Activated CD4-positive, CD25-positive, alpha-beta regulatory T cell treated with anti-CD3 and anti-CD28 coated beads, Interleukin-2, amount 50 U/mL, for 16 hours (primary cell): ENCODE results near the gene SBNO2.

ENCODE experiments used
- DNase-seq: peaks from one replicate; pipeline ENCODE4 v3.0.0-alpha.2; 2020; ENCODE audit warnings: low read depth, low spot score

The SBNO2 gene

DNA sequence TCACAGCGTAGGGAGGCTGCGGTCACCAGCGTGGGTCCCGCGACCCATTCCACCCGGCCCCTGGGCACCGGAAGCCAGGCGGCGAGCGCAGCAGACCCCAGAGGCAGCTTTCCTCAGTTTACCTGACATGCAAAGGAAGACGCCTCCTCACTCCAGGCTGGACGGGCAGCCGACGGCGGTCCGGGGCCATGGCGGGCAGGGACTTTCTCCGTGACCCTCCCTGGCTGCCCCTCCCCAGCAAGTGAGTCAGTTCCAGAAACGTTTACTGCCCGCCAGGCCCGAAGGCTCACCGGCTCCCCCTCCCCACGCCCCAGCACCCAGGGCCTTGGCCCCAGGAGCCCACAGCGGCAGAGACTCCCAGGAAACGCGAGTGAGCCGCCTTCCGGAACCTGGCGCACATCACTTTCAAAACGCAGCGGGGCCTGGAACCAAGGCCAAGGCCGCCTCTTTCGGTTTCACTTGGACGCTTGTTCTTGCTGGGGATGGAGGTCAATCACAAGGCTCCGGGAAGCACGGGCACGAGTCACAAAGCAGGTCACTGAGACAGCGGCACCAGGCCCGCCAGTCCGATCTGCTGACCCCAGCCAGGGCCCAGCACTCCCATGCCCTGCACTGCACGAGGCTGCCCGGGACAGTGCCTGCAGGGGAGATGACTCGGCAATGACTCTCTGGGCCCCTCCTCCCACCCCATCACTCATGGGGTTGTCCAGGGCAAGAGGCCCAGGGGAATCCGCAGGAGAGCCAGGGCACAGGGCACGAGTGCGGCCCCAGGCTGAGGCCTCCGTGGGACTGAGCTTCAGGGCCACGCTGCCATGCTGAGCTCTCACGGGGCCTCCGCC is 5.3 kb downstream of the SBNO2 start:
- no peak for DNase-seq

DNA sequence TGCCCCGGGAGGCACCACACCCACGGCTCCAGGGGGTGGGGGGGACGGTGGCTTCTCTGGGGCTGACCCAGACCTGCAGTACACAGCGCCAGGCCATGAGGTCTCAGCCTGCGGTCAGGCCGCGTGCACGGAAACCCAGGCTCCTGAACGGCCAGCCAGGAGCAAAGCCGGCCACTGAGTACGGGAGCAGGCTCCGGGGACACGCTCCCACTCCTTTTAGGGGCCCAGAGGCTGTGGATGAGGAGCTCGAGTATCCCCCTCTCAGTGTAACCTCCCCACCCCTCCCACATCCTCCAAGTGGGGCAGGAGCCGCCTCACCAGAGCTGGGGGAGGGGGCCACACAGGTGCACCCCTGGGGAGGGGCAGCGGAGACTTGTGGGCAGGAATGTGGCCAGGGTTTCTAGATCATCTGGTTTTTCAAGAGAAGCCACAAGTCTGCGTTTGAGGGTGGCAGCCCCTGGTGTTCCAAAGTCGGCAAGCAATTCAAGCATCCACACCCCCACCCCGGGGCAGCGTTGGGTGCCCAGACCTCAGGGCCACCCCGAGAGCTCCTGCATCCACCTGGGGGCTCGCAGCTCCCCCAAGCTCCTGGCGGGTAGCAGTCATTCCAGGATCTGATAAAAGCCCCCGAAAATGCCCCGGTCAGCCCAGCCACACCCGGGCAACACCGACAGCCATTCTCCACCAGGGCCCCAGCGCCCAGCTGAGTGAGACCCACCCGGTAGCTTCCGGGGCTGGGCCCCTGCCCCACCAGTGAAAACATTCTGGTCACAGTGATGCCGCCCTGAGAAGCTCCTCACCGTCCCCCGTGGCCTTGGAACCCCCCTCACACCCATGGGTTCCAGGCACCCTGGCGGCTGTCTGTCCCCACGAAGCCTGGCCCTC is 6.1 kb downstream of the SBNO2 start:
- DNase-seq: no peak

DNA sequence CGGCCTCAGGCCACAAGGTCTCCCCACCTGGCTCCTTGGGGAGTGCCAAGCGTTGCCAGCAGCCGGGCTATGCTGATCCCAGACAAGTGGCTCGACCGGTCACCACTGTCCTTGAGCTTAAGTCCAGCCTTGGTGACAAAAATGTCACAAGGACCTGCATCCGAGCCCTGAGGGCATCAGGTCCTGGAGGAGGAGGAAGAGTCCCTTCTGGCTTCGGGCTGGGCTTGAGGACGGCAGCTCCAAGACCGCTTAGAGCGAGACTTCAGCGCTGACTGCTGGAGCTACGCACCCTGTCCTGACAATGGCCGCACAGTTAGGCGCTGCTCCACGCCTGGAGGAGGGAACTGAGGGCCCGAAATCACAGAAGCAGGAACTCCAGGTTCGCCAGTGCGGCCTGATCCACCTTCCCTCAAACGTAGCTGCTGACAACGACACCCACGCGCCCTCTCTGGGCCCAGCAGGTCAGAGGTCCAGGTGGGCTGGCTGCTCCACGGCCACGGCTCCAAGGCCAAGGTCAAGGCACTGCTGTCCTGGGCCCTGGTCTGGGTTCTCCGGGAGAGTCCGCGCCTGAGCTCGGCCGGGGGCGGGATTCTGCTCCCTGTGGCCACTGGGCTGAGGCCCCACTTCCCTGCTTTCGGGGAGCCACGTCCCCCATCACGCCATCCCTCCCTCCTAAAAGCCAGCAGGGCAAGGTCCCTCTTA is 7.0 kb downstream of the SBNO2 start:
- DNase-seq: no peak

DNA sequence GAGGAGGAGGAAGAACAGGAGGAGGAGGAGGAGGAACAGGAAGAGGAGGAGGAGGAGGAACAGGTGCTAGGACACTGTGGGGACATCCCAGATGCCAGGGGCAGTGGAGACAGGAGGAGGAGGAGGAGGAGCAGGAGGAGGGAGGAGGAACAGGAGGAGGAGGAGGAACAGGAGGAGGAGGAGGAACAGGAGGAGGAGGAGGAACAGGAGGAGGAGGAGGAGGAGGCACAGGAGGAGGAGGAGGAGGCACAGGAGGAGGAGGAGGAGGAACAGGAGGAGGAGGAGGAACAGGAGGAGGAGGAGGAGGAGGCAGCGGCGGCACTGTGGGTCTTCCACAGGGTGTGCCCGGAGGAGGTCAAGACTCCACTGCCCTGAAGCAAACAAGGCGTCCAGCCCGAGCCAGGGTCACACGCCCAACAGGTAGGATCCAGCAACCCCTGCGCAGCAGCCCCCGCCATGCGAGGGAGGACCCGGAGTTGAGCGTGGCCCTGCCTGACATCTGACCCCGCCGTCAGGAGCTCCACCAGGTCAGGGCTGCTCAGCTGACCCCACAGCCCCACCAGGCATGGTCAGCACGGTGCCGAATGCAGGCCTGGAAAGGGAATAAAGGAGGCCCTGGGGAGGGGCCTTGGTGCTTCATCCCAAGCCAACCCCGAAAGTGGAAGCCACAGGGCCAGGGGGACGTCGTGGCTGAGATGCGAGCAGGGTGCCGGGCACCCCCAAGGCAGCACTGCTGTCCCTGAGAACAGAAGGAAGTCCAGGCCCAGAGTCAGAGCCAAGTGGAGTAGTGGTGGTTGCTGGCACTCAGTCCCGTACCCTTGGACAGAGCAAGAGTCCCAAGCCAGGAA is 9.2 kb downstream of the SBNO2 start:
- DNase-seq: no peak

DNA sequence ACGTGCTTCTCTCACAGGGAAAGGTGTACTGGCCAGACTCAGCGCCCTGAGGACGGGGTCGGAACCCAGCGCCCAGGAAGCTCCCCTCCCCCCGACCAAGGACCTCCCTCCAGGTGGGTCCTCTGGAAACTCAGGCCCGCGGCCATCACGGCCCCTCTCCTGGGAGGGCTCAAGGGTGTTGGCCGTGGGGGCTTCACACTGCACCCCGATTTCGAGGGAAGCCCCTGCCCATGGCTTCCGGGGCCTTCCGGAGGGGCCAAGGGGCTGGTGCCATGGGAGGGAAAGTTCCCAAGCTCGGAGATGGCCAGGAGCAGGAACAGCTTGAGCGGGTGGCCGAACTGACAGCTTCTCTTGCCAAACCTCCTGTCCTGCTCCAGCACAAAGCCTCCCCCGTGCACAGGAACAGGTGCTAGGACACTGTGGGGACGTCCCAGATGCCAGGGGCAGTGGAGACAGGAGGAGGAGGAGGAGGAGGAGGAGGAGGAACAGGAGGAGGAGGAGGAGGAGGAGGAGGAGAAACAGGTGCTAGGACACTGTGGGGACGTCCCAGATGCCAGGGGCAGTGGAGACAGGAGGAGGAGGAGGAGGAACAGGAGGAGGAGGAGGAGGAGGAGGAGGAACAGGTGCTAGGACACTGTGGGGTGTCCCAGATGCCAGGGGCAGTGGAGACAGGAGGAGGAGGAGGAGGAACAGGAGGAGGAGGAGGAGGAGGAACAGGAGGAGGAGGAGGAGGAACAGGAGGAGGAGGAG is 10.0 kb downstream of the SBNO2 start:
- DNase-seq: no peak

GRCh38 chr19:1163283-1163933 is 10.7 kb downstream of the SBNO2 start:
- DNase-seq: no peak

GRCh38 chr19:1162404-1163282 is 11.4 kb downstream of the SBNO2 start:
- DNase-seq: no peak

GRCh38 chr19:1161716-1162115 is 12.4 kb downstream of the SBNO2 start:
- no peak for DNase-seq

DNA sequence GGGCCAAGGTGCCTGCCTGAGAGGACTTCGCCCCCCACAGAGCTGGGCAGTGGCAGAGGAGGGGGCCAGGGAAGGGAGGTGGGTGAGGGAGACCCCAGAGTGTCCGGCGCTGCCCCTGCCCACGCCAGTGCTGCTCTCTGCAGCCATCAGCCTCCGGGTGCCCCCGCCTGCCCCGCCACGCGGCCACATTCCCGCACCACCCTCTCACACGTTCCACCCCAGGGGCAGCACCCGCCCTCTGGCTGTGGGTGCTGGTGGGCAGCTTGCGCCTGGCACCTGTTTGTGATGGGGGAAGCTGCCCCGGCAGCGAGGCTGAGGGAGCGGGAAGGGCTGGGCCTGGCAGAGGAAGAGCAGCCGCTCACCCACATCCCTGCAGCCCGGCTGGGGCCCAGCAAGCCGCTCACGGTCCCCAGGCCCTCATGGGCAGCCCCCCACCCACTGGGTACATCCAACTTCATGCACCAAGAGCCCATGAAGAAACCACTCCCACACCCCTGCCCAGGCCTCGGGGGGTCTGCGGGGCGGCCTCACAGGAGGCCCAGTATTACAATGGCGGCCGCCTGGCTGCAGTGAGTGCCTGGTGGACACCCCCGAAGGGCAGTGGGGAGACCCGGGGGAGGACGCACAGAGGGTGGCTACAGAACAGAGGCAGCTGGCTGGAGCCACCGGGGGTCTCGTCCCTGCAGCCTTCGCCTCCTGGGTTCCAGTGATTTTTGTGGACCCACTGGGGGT is 14.0 kb downstream of the SBNO2 start:
- DNase-seq: no peak

DNA sequence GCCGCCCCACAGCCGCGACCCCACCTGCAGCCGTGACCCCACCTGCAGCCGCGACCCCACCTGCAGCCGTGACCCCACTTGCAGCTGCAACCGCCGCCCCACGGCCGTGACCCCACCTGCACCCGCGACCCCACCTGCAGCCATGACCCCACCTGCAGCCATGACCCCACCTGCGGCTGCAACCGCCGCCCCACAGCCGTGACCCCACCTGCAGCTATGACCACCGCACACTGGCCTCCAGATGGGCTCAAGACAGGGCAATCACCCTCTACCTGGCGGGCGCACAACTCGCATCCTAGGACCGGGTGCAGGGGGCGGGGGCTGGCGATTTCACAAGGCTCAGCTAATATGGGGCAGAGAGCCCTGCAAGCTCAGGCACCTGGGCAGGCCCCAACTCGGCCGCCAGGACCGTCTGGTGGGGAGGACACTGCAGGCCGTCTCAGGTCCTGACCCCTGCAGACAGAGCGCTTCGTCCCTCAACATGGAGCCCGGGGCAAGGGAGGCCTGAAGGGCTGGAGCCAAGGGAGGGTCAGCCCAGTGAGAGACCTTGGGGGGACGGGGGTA is 15.1 kb downstream of the SBNO2 start:
- no peak for DNase-seq

GRCh38 chr19:1157931-1158884 is 15.9 kb downstream of the SBNO2 start:
- DNase-seq: no peak

GRCh38 chr19:1156830-1157615 is 17.0 kb downstream of the SBNO2 start:
- DNase-seq: no peak

- no peak for DNase-seq
These were observed 17.7 kb downstream of the SBNO2 start for GRCh38 chr19:1156305-1156801.

DNA sequence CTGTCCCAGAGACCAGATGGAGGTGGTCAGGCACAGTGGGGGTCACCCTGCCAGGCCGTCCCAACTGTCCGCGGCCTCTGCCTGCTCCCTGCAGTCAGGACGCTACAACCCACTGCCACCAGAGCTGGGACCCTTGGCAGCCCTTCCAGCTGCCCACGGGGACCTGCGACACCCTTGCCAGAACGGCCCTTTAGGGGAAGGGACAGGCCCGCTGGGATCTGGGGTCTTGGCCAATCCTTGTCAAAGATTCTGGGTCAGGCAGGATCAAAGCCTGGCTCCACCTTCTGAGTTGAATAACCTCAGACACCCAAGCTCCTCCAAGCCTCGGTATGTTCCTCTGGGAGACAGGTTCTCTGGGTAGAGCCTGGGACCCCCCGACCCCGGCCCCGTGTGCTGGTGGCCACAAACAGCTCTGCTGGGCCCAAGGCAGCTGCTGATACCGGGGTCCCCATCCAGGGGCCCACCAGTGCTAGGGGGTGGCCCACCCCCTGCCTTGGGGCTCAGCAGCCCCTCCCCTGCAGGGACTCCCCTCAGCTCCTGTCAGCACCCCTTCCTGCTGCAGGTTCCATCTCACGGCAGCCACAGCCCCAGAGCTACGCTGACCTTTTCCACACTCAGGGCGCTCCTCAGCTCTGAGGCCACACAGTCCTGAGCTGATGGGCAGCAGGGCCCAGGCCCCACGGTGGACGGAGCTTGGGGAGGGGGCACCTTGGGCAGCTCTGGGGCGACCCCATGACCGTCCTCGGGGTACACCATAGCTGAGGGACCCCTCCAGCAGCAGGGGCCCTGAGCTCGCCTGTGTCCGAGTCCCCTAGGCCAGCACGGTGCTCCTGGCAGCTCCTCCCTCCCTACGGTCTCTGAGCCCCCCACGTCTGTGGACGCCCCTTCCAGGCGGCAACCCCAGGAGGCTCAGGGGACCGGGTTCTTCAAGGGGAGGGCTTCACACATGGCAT is 18.4 kb downstream of the SBNO2 start:
- no peak for DNase-seq
